SK-N-SH (cell line): ENCODE results near the gene AKAP9. TPM values are rescaled to one million over a fixed set of nuclear protein-coding genes. Genes with fewer than 3 reads are reported as not detected.
"Not testable (repeated sequence)": the region's sequence is repeated elsewhere in the genome, so short reads cannot be mapped to it uniquely, and the experiment has no call there.

Experiments used
- CTCF ChIA-PET: fragments of 300-600, 350-600 bp; formaldehyde crosslinking; extraction: SDS; loops from one replicate; lab custom pipeline; 2021; lab: Yijun Ruan, JAX
- POLR2A ChIA-PET: fragments of 350-600 bp; sonication (Branson Sonifier 250); formaldehyde crosslinking; extraction: SDS; loops from one replicate; lab custom pipeline; 2020; ENCODE audit warnings: antibody characterized with exemption, inconsistent platforms; lab: Yijun Ruan, JAX
- DNase-seq: peaks from one replicate; pipeline ENCODE4 v3.0.0; 2012
- H2AFZ ChIP-seq: fragments of 200-600 bp; sonication (generic); 2 replicates; pipeline ENCODE4 v1.8.1; 2016; ENCODE audit warnings: antibody characterized with exemption, mild to moderate bottlenecking, low read depth
- H3F3A ChIP-seq: fragments of 200-600 bp; sonication (generic); replicated peaks from 2 replicates; pipeline ENCODE3; 2016; ENCODE audit warnings: antibody characterized with exemption, mild to moderate bottlenecking; ENCODE audit not compliant: insufficient read depth
- H3K27ac ChIP-seq, 2 experiments: fragments of 200-500 bp in 1 of 2; fragments of 200-600 bp in 1 of 2; sonication (Bioruptor generic) in 1 of 2; sonication (generic), shearing (Covaris generic) in 1 of 2; 2 replicates each; pipeline versions ENCODE4 v1.5.1 to v1.6.1; 2014 to 2016; ENCODE audit warnings: low read depth in 2 of 2, inconsistent platforms in 1 of 2, low read length in 1 of 2, mild to moderate bottlenecking in 1 of 2, mixed read lengths in 1 of 2
- H3K27me3 ChIP-seq: fragments of 200-600 bp; sonication (generic), shearing (Covaris generic); 2 replicates; pipeline ENCODE4 v1.6.1; 2016; ENCODE audit warnings: mixed run types; ENCODE audit not compliant: insufficient read depth
- H3K36me3 ChIP-seq, 2 experiments: fragments of 200-500 bp in 1 of 2; fragments of 200-600 bp in 1 of 2; sonication (Bioruptor generic) in 1 of 2; sonication (generic) in 1 of 2; replicated peaks in 1 of 2; 2 replicates each; pipeline versions ENCODE3 to v1.5.1; 2014 to 2016; ENCODE audit warnings: low read length in 1 of 2, mild to moderate bottlenecking in 1 of 2; ENCODE audit not compliant: insufficient read depth in 2 of 2, control insufficient read depth in 1 of 2
- H3K4me1 ChIP-seq, 2 experiments: fragments of 200-500 bp in 1 of 2; fragments of 200-600 bp in 1 of 2; sonication (Bioruptor generic) in 1 of 2; sonication (generic), shearing (Covaris generic) in 1 of 2; 2 replicates each; pipeline versions ENCODE4 v1.5.1 to v1.6.1; 2014 to 2016; ENCODE audit warnings: low read depth in 1 of 2, low read length in 1 of 2, mixed run types in 1 of 2; ENCODE audit not compliant: insufficient read depth in 2 of 2, control insufficient read depth in 1 of 2
- H3K4me2 ChIP-seq: fragments of 200-600 bp; sonication (generic), shearing (Covaris generic); 2 replicates; pipeline ENCODE4 v1.6.1; 2017; ENCODE audit warnings: mixed run types
- H3K4me3 ChIP-seq, 2 experiments: fragments of 200-500 bp in 1 of 2; fragments of 200-600 bp in 1 of 2; sonication (Bioruptor generic) in 1 of 2; sonication (generic), shearing (Covaris generic) in 1 of 2; 2 replicates each; pipeline versions ENCODE4 v1.5.1 to v1.8.1; 2014 to 2016; ENCODE audit warnings: low read depth in 2 of 2, inconsistent platforms in 1 of 2, low read length in 1 of 2, mild to moderate bottlenecking in 1 of 2, mixed read lengths in 1 of 2, moderate library complexity in 1 of 2
- H3K79me2 ChIP-seq: fragments of 200-600 bp; sonication (generic); 2 replicates; pipeline ENCODE4 v1.8.1; 2017; ENCODE audit warnings: mild to moderate bottlenecking; ENCODE audit not compliant: insufficient read depth
- H3K9ac ChIP-seq: fragments of 200-600 bp; sonication (generic); 2 replicates; pipeline ENCODE4 v1.6.1; 2017; ENCODE audit warnings: mixed run types
- H3K9me2 ChIP-seq: fragments of 200-600 bp; sonication (generic); 2 replicates; pipeline ENCODE4 v1.6.1; 2017; ENCODE audit warnings: mixed run types
- H3K9me3 ChIP-seq: fragments of 200-600 bp; sonication (generic); 2 replicates; pipeline ENCODE4 v1.6.1; 2017; ENCODE audit warnings: mixed run types, mild to moderate bottlenecking, moderate library complexity
- H4K20me1 ChIP-seq: fragments of 200-600 bp; sonication (generic); 2 replicates; pipeline ENCODE4 v1.6.1; 2017; ENCODE audit warnings: mild to moderate bottlenecking, mixed run types; ENCODE audit not compliant: insufficient read depth
- CTCF ChIP-seq: fragments of 200-600 bp; sonication (generic); IDR thresholded peaks from 2 replicates; pipeline ENCODE4 v1.6.1; 2017; ENCODE audit warnings: antibody characterized with exemption, mild to moderate bottlenecking, moderate library complexity
- FOSL2 ChIP-seq: IDR thresholded peaks from 2 replicates; pipeline ENCODE4 v1.4.0; 2012; ENCODE audit warnings: low read depth, mild to moderate bottlenecking, moderate library complexity, borderline replicate concordance
- FOXJ3 ChIP-seq: sonication (generic); formaldehyde crosslinking; IDR thresholded peaks from 2 replicates; pipeline ENCODE4 v1.5.1; 2020; ENCODE audit warnings: mild to moderate bottlenecking, missing genetic modification reagents
- FOXM1 ChIP-seq: IDR thresholded peaks from 2 replicates; pipeline ENCODE4 v1.4.0; 2012; ENCODE audit warnings: low read depth, mild to moderate bottlenecking
- JUND ChIP-seq: IDR thresholded peaks from 2 replicates; pipeline ENCODE4 v1.4.0; 2012
- NFIC ChIP-seq: IDR thresholded peaks from 2 replicates; pipeline ENCODE4 v1.4.0; 2012; ENCODE audit warnings: borderline replicate concordance
- NRF1 ChIP-seq: IDR thresholded peaks from 2 replicates; pipeline ENCODE4 v1.6.1; 2012; ENCODE audit warnings: low read depth, mild to moderate bottlenecking, low read length
- POLR2AphosphoS5 ChIP-seq: IDR thresholded peaks from 2 replicates; pipeline ENCODE4 v1.6.1; 2012; ENCODE audit warnings: low read depth, low read length
- RCOR1 ChIP-seq: fragments of 150-350 bp; IDR thresholded peaks from 2 replicates; pipeline ENCODE4 v1.6.1; 2017; ENCODE audit warnings: antibody characterized with exemption, low read length
- RFX5 ChIP-seq: IDR thresholded peaks from 2 replicates; pipeline ENCODE4 v1.6.1; 2012; ENCODE audit warnings: mild to moderate bottlenecking, improper control_type of control experiment, low read length
- TEAD4 ChIP-seq: IDR thresholded peaks from 2 replicates; pipeline ENCODE4 v1.4.0; 2012; ENCODE audit warnings: mild to moderate bottlenecking, borderline replicate concordance; ENCODE audit not compliant: insufficient read depth
- USF1 ChIP-seq: IDR thresholded peaks from 2 replicates; pipeline ENCODE4 v1.4.0; 2012; ENCODE audit warnings: low read depth, borderline replicate concordance
- WGBS: methylation state at CpG from one replicate; pipeline ENCODE4 v1.1.6; 2017; ENCODE audit warnings: low lambda C conversion rate; 5-methylcytosine and 5-hydroxymethylcytosine counted together
- polyA plus RNA-seq, 3 experiments: library from polyadenylated mRNA; depleted of rRNA; stranded (reverse); fragments of >200 nt; gene quantifications; 2 replicates each; pipeline ENCODE4 v1.2.3, GENCODE V29; 2012

The AKAP9 gene
- polyA plus RNA-seq, 1 of the 3 experiments (the other 2 are of a cell fraction): 13.1 TPM

GRCh38 chr7:92076509-92076908 is 135.8 kb downstream of the AKAP9 start:
- Histone ChIP-seq H3F3A (peaks cover 25% of the 10 kb centered on the region), H3K27me3 (no peaks in the 10 kb centered on the region), H3K9me3 (no peaks in the 10 kb centered on the region), H3K4me3 (no peak overlapping the region), H3K4me1 (peaks cover 0 to 3% of the 10 kb centered on the region in 2 experiments; a peak in 1 of 4 replicates), H3K36me3 (peaks cover 44 to 64% of the 10 kb centered on the region in 2 experiments), H3K9ac (no peak overlapping the region), H3K9me2 (no peaks in the 10 kb centered on the region), H4K20me1 (no peaks in the 10 kb centered on the region), H2AFZ (no peak overlapping the region), H3K79me2 (no peaks in the 10 kb centered on the region), H3K27ac (peak overlapping the region; percentile 1 to 64; a peak in 2 of 4 replicates), H3K4me2 (no peak overlapping the region)
- TF ChIP-seq RCOR1: no peak
- TF ChIP-seq POLR2AphosphoS5: no peak
- no peak for TF ChIP-seq USF1
- no peak for TF ChIP-seq JUND
- no peak for TF ChIP-seq FOXM1
- TF ChIP-seq FOXJ3 (CRISPR knock-in tag): no peak
- DNase-seq: no peak
- WGBS: 20% methylated on average over 1 of the region's 1 CpG
- POLR2A ChIA-PET: no interaction called here
- CTCF ChIA-PET: interaction anchor here (1.3 to 1.5 kb wide), 3 partner anchors 18 to 371 kb away, joined by 3 read pairs; partner anchors contain the start of gene GATAD1

GRCh38 chr7:92083922-92084321 is 143.3 kb downstream of the AKAP9 start:
- POLR2A ChIA-PET, H3K27me3 ChIP-seq, H3K9ac ChIP-seq, H3K9me3 ChIP-seq, CTCF ChIA-PET, H3K4me3 ChIP-seq, H3F3A ChIP-seq, H2AFZ ChIP-seq, H3K4me2 ChIP-seq, DNase-seq, H3K4me1 ChIP-seq, H3K9me2 ChIP-seq, H3K27ac ChIP-seq, H3K79me2 ChIP-seq, H4K20me1 ChIP-seq: not testable (repeated sequence)
- 95% methylated on average over 6 of the region's 6 CpGs for WGBS
- H3K36me3 ChIP-seq: peaks cover 73 to 95% of the 10 kb centered on the region in 2 experiments

GRCh38 chr7:92088266-92088665 is 147.6 kb downstream of the AKAP9 start:
- WGBS: 94% methylated on average over 1 of the region's 1 CpG
- Histone ChIP-seq H3K27me3 (no peaks in the 10 kb centered on the region), H3K9me3 (no peaks in the 10 kb centered on the region; the same call in 1 of the 2 replicates), H3K9me2 (no peaks in the 10 kb centered on the region), H3K79me2 (no peaks in the 10 kb centered on the region), H3K4me1 (no peaks in the 10 kb centered on the region), H2AFZ (no peak overlapping the region), H3K4me3 (no peak overlapping the region), H4K20me1 (no peaks in the 10 kb centered on the region), H3K9ac (no peak overlapping the region), H3F3A (peaks cover 8% of the 10 kb centered on the region), H3K36me3 (peaks cover 73 to 96% of the 10 kb centered on the region in 2 experiments), H3K4me2 (no peak overlapping the region), H3K27ac (no peak overlapping the region)
- no peak for DNase-seq
- TF ChIP-seq NRF1: no peak
- no peak for TF ChIP-seq CTCF
- no peak for TF ChIP-seq RFX5
- no peak for TF ChIP-seq NFIC
- no peak for TF ChIP-seq FOXM1
- TF ChIP-seq TEAD4: no peak
- no peak for TF ChIP-seq FOSL2
- POLR2A ChIA-PET: no interaction called here
- CTCF ChIA-PET: interaction anchor here (1.0 kb wide), 1 partner anchor 8 kb away, joined by 3 read pairs; no protein-coding TSS in a partner anchor
